GM04504 (cell line): ENCODE measurements around the gene LRMDA.

Experiments used
- DNase-seq: peaks from one replicate; pipeline ENCODE4 v3.0.0-alpha.2; 2012; ENCODE audit warnings: low read depth

LRMDA gene

GRCh38 chr10:75957314-75958120 lies 526.1 kb downstream of the LRMDA start:
- no peak for DNase-seq

- peak; percentile 76 for DNase-seq
Observed at GRCh38 chr10:75959209-75959608, 527.8 kb downstream of the LRMDA start.

GRCh38 chr10:75959912-75960311 lies 528.5 kb downstream of the LRMDA start:
- DNase-seq, result no peak

- DNase-seq, result no peak
Observed at GRCh38 chr10:75962395-75963061, 531.1 kb downstream of the LRMDA start.

GRCh38 chr10:75967491-75967890 lies 536.1 kb downstream of the LRMDA start:
- no peak for DNase-seq

GRCh38 chr10:75969031-75969430 lies 537.6 kb downstream of the LRMDA start:
- no peak for DNase-seq

- DNase-seq, result no peak
Observed at GRCh38 chr10:75971402-75972211, 540.2 kb downstream of the LRMDA start.

GRCh38 chr10:75972491-75973276 lies 541.3 kb downstream of the LRMDA start:
- DNase-seq, result no peak

GRCh38 chr10:75974080-75974479 lies 542.7 kb downstream of the LRMDA start:
- no peak for DNase-seq

GRCh38 chr10:75976681-75977080 lies 545.3 kb downstream of the LRMDA start:
- no peak for DNase-seq

GRCh38 chr10:75977139-75977538 lies 545.7 kb downstream of the LRMDA start:
- no peak for DNase-seq

- DNase-seq, result no peak
Observed at GRCh38 chr10:75978213-75978612, 546.8 kb downstream of the LRMDA start.

- DNase-seq, result no peak
Observed at GRCh38 chr10:75980419-75981002, 549.1 kb downstream of the LRMDA start.

- DNase-seq, result no peak
Observed at GRCh38 chr10:75982611-75983369, 551.4 kb downstream of the LRMDA start.

- DNase-seq, result no peak
Observed at GRCh38 chr10:75984067-75984466, 552.6 kb downstream of the LRMDA start.

GRCh38 chr10:75987616-75988015 lies 556.2 kb downstream of the LRMDA start:
- DNase-seq, result no peak

GRCh38 chr10:75994357-75995040 lies 563.1 kb downstream of the LRMDA start:
- DNase-seq, result no peak

- no peak for DNase-seq
Observed at GRCh38 chr10:75995041-75995430, 563.6 kb downstream of the LRMDA start.

GRCh38 chr10:75995720-75996119 lies 564.3 kb downstream of the LRMDA start:
- DNase-seq, result no peak

GRCh38 chr10:75999001-75999400 lies 567.6 kb downstream of the LRMDA start:
- DNase-seq, result no peak
